ENCODE data around the gene GATA5. TPM values are rescaled to one million over a fixed set of nuclear protein-coding genes. Genes with fewer than 3 reads are reported as not detected.

Gene GATA5
- total RNA-seq, 1 donor from 2014 or later: not detected

GRCh38 chr20:62460678-62461077 is 15.1 kb downstream of the GATA5 start:
- DNase-seq (ENCODE audit: low read depth): no peak
- no peaks in the 10 kb centered on the region for H3K4me1 ChIP-seq (ENCODE audit: insufficient read depth, low read length)
- no peak overlapping the region for H3K9ac ChIP-seq (ENCODE audit: low read length)
- Mint-ChIP-seq H3K36me3 (ENCODE audit: low read depth, unreplicated experiment) (no peaks in the 10 kb centered on the region), H3K27me3 (ENCODE audit: low read depth, unreplicated experiment) (peaks cover 22% of the 10 kb centered on the region), H3K27ac (ENCODE audit: unreplicated experiment) (no peak overlapping the region), H3K4me1 (ENCODE audit: low read depth, unreplicated experiment) (no peaks in the 10 kb centered on the region), H3K9me3 (ENCODE audit: unreplicated experiment) (no peaks in the 10 kb centered on the region), H3K4me3 (ENCODE audit: unreplicated experiment) (no peak overlapping the region)
- no peaks in the 10 kb centered on the region for H3K79me2 ChIP-seq (ENCODE audit: insufficient read depth, low read length)
- H3K27me3 ChIP-seq (ENCODE audit: insufficient read depth, low read length): peaks cover 2% of the 10 kb centered on the region
- FAIRE-seq: no peak
- H3K9me3 ChIP-seq (ENCODE audit: insufficient read depth, low read depth, low read length): no peaks in the 10 kb centered on the region
- no peak overlapping the region for H3K4me2 ChIP-seq (ENCODE audit: low read length)
- no peak overlapping the region for H3K27ac ChIP-seq (ENCODE audit: low read depth, low read length)
- no peak overlapping the region for H2AFZ ChIP-seq (ENCODE audit: low read depth, low read length)
- no peak overlapping the region for H3K4me3 ChIP-seq (ENCODE audit: insufficient read depth, low read depth, low read length)
- H3K36me3 ChIP-seq (ENCODE audit: insufficient read depth, low read length): no peaks in the 10 kb centered on the region
- TF ChIP-seq EZH2 (IDR thresholded peaks at IDR 0.05; ENCODE audit: insufficient read depth, low read length) (no peak), CTCF (IDR thresholded peaks at IDR 0.05; ENCODE audit: insufficient read depth, low read depth, low read length) (no peak)
- no peaks in the 10 kb centered on the region for H4K20me1 ChIP-seq (ENCODE audit: insufficient read depth, low read length)

- DNase-seq (ENCODE audit: low read depth) (no peak), FAIRE-seq (no peak)
- H3K4me3 ChIP-seq (ENCODE audit: insufficient read depth, low read depth, low read length): no peak overlapping the region
- H3K27me3 Mint-ChIP-seq (ENCODE audit: low read depth, unreplicated experiment): peaks cover 29% of the 10 kb centered on the region
- H3K36me3 ChIP-seq (ENCODE audit: insufficient read depth, low read length): no peaks in the 10 kb centered on the region
- H3K4me1 ChIP-seq (ENCODE audit: insufficient read depth, low read length): no peaks in the 10 kb centered on the region
- H3K27ac Mint-ChIP-seq (ENCODE audit: unreplicated experiment): no peak overlapping the region
- no peaks in the 10 kb centered on the region for H3K9me3 Mint-ChIP-seq (ENCODE audit: unreplicated experiment)
- H3K36me3 Mint-ChIP-seq (ENCODE audit: low read depth, unreplicated experiment): no peaks in the 10 kb centered on the region
- no peak overlapping the region for H3K27ac ChIP-seq (ENCODE audit: low read depth, low read length)
- no peaks in the 10 kb centered on the region for H3K79me2 ChIP-seq (ENCODE audit: insufficient read depth, low read length)
- H3K4me2 ChIP-seq (ENCODE audit: low read length): no peak overlapping the region
- H3K4me1 Mint-ChIP-seq (ENCODE audit: low read depth, unreplicated experiment): no peaks in the 10 kb centered on the region
- no peak overlapping the region for H3K4me3 Mint-ChIP-seq (ENCODE audit: unreplicated experiment)
- H3K9ac ChIP-seq (ENCODE audit: low read length): no peak overlapping the region
- no peaks in the 10 kb centered on the region for H3K9me3 ChIP-seq (ENCODE audit: insufficient read depth, low read depth, low read length)
- H2AFZ ChIP-seq (ENCODE audit: low read depth, low read length): no peak overlapping the region
- peaks cover 2% of the 10 kb centered on the region for H3K27me3 ChIP-seq (ENCODE audit: insufficient read depth, low read length)
- TF ChIP-seq EZH2 (IDR thresholded peaks at IDR 0.05; ENCODE audit: insufficient read depth, low read length) (no peak), CTCF (IDR thresholded peaks at IDR 0.05; ENCODE audit: insufficient read depth, low read depth, low read length) (no peak)
- H4K20me1 ChIP-seq (ENCODE audit: insufficient read depth, low read length): no peaks in the 10 kb centered on the region
Measured at GRCh38 chr20:62459488-62459887, 16.3 kb downstream of the GATA5 start.

GRCh38 chr20:62458275-62459251 is 17.2 kb downstream of the GATA5 start:
- Histone ChIP-seq H3K4me1 (ENCODE audit: insufficient read depth, low read length) (no peaks in the 10 kb centered on the region), H3K27me3 (ENCODE audit: insufficient read depth, low read length) (peaks cover 2% of the 10 kb centered on the region)
- peaks cover 27% of the 10 kb centered on the region for H3K27me3 Mint-ChIP-seq (ENCODE audit: low read depth, unreplicated experiment)

More at GRCh38 chr20:62458275-62459251, 17.2 kb downstream of the GATA5 start:
- Histone ChIP-seq H4K20me1 (ENCODE audit: insufficient read depth, low read length) (no peaks in the 10 kb centered on the region), H2AFZ (ENCODE audit: low read depth, low read length) (no peak overlapping the region), H3K4me3 (ENCODE audit: insufficient read depth, low read depth, low read length) (no peak overlapping the region), H3K9me3 (ENCODE audit: insufficient read depth, low read depth, low read length) (no peaks in the 10 kb centered on the region), H3K79me2 (ENCODE audit: insufficient read depth, low read length) (no peaks in the 10 kb centered on the region), H3K27ac (ENCODE audit: low read depth, low read length) (no peak overlapping the region), H3K9ac (ENCODE audit: low read length) (no peak overlapping the region), H3K4me2 (ENCODE audit: low read length) (no peak overlapping the region), H3K36me3 (ENCODE audit: insufficient read depth, low read length) (no peaks in the 10 kb centered on the region)
- DNase-seq (ENCODE audit: low read depth) (no peak), FAIRE-seq (no peak)
- no peaks in the 10 kb centered on the region for H3K36me3 Mint-ChIP-seq (ENCODE audit: low read depth, unreplicated experiment)
- no peak for TF ChIP-seq CTCF (IDR thresholded peaks at IDR 0.05; ENCODE audit: insufficient read depth, low read depth, low read length)
- TF ChIP-seq EZH2 (IDR thresholded peaks at IDR 0.05; ENCODE audit: insufficient read depth, low read length): no peak
- no peak overlapping the region for H3K4me3 Mint-ChIP-seq (ENCODE audit: unreplicated experiment)
- H3K4me1 Mint-ChIP-seq (ENCODE audit: low read depth, unreplicated experiment): no peaks in the 10 kb centered on the region
- no peak overlapping the region for H3K27ac Mint-ChIP-seq (ENCODE audit: unreplicated experiment)
- H3K9me3 Mint-ChIP-seq (ENCODE audit: unreplicated experiment): no peaks in the 10 kb centered on the region
